ENCODE data around the gene CNTROB. TPM values are rescaled to one million over a fixed set of nuclear protein-coding genes. Genes with fewer than 3 reads are reported as not detected.
A peak's percentile ranks its signal among the peaks of the same experiment; 100 is the strongest.

CNTROB gene
- total RNA-seq, 2 donors from 2014 or later: 11.2 to 42.9 TPM

GRCh38 chr17:7909089-7909488 is 22.9 kb upstream of the CNTROB start:
- Histone ChIP-seq H3K27ac (no peak overlapping the region), H3K27me3 (replicated peaks; ENCODE audit: insufficient read depth) (no peaks in the 10 kb centered on the region), H3K4me3 (no peak overlapping the region), H3K36me3 (peaks cover 61% of the 10 kb centered on the region), H3K9me3 (no peaks in the 10 kb centered on the region), H3K4me1 (ENCODE audit: control insufficient read depth in 1 of 2, low read depth in 2 of 2) (no peaks in the 10 kb centered on the region)
- ATAC-seq (ENCODE audit: insufficient number of reproducible peaks, low FRiP score, low read depth): no peak
- DNase-seq (ENCODE audit: low spot score): no peak
- TF ChIP-seq CTCF (IDR thresholded peaks at IDR 0.05): no peak

GRCh38 chr17:7910281-7910680 is 21.7 kb upstream of the CNTROB start:
- Histone ChIP-seq H3K27me3 (replicated peaks; ENCODE audit: insufficient read depth) (no peaks in the 10 kb centered on the region), H3K36me3 (peaks cover 49% of the 10 kb centered on the region), H3K9me3 (no peaks in the 10 kb centered on the region), H3K4me1 (ENCODE audit: control insufficient read depth in 1 of 2, low read depth in 2 of 2) (peaks cover 0 to 6% of the 10 kb centered on the region in 2 donors), H3K4me3 (no peak overlapping the region), H3K27ac (no peak overlapping the region)
- ATAC-seq (ENCODE audit: insufficient number of reproducible peaks, low FRiP score, low read depth): no peak
- no peak for TF ChIP-seq CTCF (IDR thresholded peaks at IDR 0.05)
- DNase-seq (ENCODE audit: low spot score): no peak

GRCh38 chr17:7910711-7911110 is 21.3 kb upstream of the CNTROB start:
- DNase-seq (ENCODE audit: low spot score) (no peak), ATAC-seq (ENCODE audit: insufficient number of reproducible peaks, low FRiP score, low read depth) (no peak)
- no peaks in the 10 kb centered on the region for H3K9me3 ChIP-seq
- H3K4me1 ChIP-seq (ENCODE audit: control insufficient read depth in 1 of 2, low read depth in 2 of 2): peaks cover 0 to 8% of the 10 kb centered on the region in 2 donors
- H3K4me3 ChIP-seq: no peak overlapping the region
- no peaks in the 10 kb centered on the region for H3K27me3 ChIP-seq (replicated peaks; ENCODE audit: insufficient read depth)
- H3K27ac ChIP-seq: no peak overlapping the region
- H3K36me3 ChIP-seq: peaks cover 45% of the 10 kb centered on the region
- no peak for TF ChIP-seq CTCF (IDR thresholded peaks at IDR 0.05)

GRCh38 chr17:7911116-7911515 is 20.9 kb upstream of the CNTROB start:
- no peak overlapping the region for H3K4me3 ChIP-seq
- peaks cover 0 to 9% of the 10 kb centered on the region in 2 donors for H3K4me1 ChIP-seq (ENCODE audit: control insufficient read depth in 1 of 2, low read depth in 2 of 2)
- peaks cover 41% of the 10 kb centered on the region for H3K36me3 ChIP-seq
- H3K9me3 ChIP-seq: no peaks in the 10 kb centered on the region
- H3K27me3 ChIP-seq (replicated peaks; ENCODE audit: insufficient read depth): no peaks in the 10 kb centered on the region
- no peak for DNase-seq (ENCODE audit: low spot score)
- TF ChIP-seq CTCF (IDR thresholded peaks at IDR 0.05): no peak
- H3K27ac ChIP-seq: no peak overlapping the region
- no peak for ATAC-seq (ENCODE audit: insufficient number of reproducible peaks, low FRiP score, low read depth)

- no peak overlapping the region for H3K27ac ChIP-seq
- no peaks in the 10 kb centered on the region for H3K27me3 ChIP-seq (replicated peaks; ENCODE audit: insufficient read depth)
- H3K4me1 ChIP-seq (ENCODE audit: control insufficient read depth in 1 of 2, low read depth in 2 of 2): peaks cover 6 to 19% of the 10 kb centered on the region in 2 donors
- H3K36me3 ChIP-seq: peaks cover 28% of the 10 kb centered on the region
- H3K4me3 ChIP-seq: no peak overlapping the region
- no peaks in the 10 kb centered on the region for H3K9me3 ChIP-seq
- TF ChIP-seq CTCF (IDR thresholded peaks at IDR 0.05): peak; percentile 58
- DNase-seq (ENCODE audit: low spot score) (no peak), ATAC-seq (ENCODE audit: insufficient number of reproducible peaks, low FRiP score, low read depth) (no peak)
These were observed 19.0 kb upstream of the CNTROB start for GRCh38 chr17:7912927-7913524.
